Upper lobe of left lung (tissue), 6 donors: ENCODE results near the gene TNS3. TPM values are rescaled to one million over a fixed set of nuclear protein-coding genes. Genes with fewer than 3 reads are reported as not detected.

Experiments
- ATAC-seq, 2 donors: fragments of 200-7000 bp; cut with Tn5 transposase; one replicate each; pipeline ENCODE4 v1.9.1; 2022; ENCODE audit warnings: mild to moderate bottlenecking in 2 of 2, moderate library complexity in 2 of 2; ENCODE audit not compliant: low FRiP score in 2 of 2
- DNase-seq, 2 donors: peaks; one replicate each; pipeline ENCODE4 v3.0.0-alpha.2; 2019 to 2020
- H3K27ac ChIP-seq, 4 donors: fragments of 200-600 bp; sonication (generic); one replicate each; pipeline ENCODE4 v1.5.1; 2016 to 2019
- H3K27me3 ChIP-seq, 4 donors: fragments of 200-600 bp; sonication (generic); one replicate each; pipeline ENCODE4 v1.5.1; 2017 to 2019
- H3K36me3 ChIP-seq, 4 donors: fragments of 200-600 bp; sonication (generic); one replicate each; pipeline ENCODE4 v1.5.1; 2016 to 2019
- H3K4me1 ChIP-seq, 4 donors: fragments of 200-600 bp; sonication (generic); one replicate each; pipeline ENCODE4 v1.5.1; 2018 to 2019
- H3K4me3 ChIP-seq, 4 donors: fragments of 200-600 bp; sonication (generic); one replicate each; pipeline ENCODE4 v1.5.1; 2017 to 2019; ENCODE audit warnings: mild to moderate bottlenecking in 2 of 4, moderate library complexity in 1 of 4
- H3K9me3 ChIP-seq, 4 donors: fragments of 200-600 bp; sonication (generic); one replicate each; pipeline ENCODE4 v1.5.1; 2018 to 2019
- CTCF ChIP-seq, 6 experiments: fragments of 450-650 bp in 4 of 6; fragments of 200-600 bp in 2 of 6; sonication (generic) in 2 of 6; IDR thresholded peaks; one replicate each; pipeline ENCODE4 v1.5.1; 2016 to 2019; ENCODE audit warnings: antibody characterized with exemption in 6 of 6
- EP300 ChIP-seq, 4 donors: sonication (generic); formaldehyde crosslinking; IDR thresholded peaks; one replicate each; pipeline ENCODE4 v1.5.1; 2017; ENCODE audit warnings: antibody characterized with exemption in 4 of 4, control low read depth in 2 of 4
- POLR2A ChIP-seq, 4 donors: fragments of 450-650 bp; IDR thresholded peaks; one replicate each; pipeline ENCODE4 v1.5.1; 2016 to 2017; ENCODE audit warnings: antibody characterized with exemption in 4 of 4, mild to moderate bottlenecking in 2 of 4
- POLR2AphosphoS5 ChIP-seq, 2 donors: sonication (generic); formaldehyde crosslinking; IDR thresholded peaks; one replicate each; pipeline ENCODE4 v1.5.1; 2017; ENCODE audit warnings: antibody characterized with exemption in 2 of 2
- WGBS, 2 donors: methylation state at CpG; one replicate each; pipeline ENCODE4 v1.1.5; 2017 to 2018; 5-methylcytosine and 5-hydroxymethylcytosine counted together
- total RNA-seq, 6 donors: library from RNA; depleted of rRNA in 4 of 6; stranded (reverse); fragments of >200 nt in 4 of 6; gene quantifications; one replicate each; pipeline versions ENCODE4 v1.1.0 to v1.2.1, GENCODE V29; 2016 to 2021
- donor health status: DM: no; HTN: no; CAD: no; lungs with moderate emphysema.
- donor health status: DM: no; HTN: yes; CAD: no; lungs with severe emphysema.

The TNS3 gene
- total RNA-seq, 6 donors from 2014 or later = 90.6 to 266 (median 143) TPM

DNA sequence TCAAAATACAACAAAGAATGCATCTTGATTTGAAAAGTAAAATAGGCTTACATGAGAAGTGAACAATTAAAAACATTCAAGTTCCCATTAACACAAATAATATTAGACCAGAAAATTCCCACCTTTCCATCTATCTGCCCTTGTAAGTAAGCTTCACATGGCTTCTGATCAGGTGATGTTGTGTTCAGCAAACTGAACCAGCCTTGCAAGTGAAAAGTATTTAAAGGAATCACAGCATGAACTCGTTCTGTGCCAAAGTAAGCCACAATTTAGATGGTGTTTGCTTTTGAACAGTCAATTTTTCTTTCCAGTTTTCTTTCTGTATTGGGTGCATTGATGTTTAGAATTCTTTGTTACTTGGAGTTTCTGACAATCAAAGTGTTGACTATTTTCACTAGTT, 347.9 kb downstream of the TNS3 start:
- no peak for ATAC-seq
- Histone ChIP-seq H3K27me3 (no peaks in the 10 kb centered on the region), H3K36me3 (no peaks in the 10 kb centered on the region), H3K27ac (no peak overlapping the region), H3K4me1 (no peaks in the 10 kb centered on the region), H3K4me3 (no peak overlapping the region), H3K9me3 (no peaks in the 10 kb centered on the region)
- DNase-seq = no peak
- WGBS, 2 donors = 57 to 62% methylated on average over 1 of the region's 1 CpG
- TF ChIP-seq POLR2AphosphoS5 (IDR thresholded peaks at IDR 0.05) (no peak), POLR2A (IDR thresholded peaks at IDR 0.05) (no peak), CTCF (IDR thresholded peaks at IDR 0.05) (no peak), EP300 (IDR thresholded peaks at IDR 0.05) (no peak)

DNA sequence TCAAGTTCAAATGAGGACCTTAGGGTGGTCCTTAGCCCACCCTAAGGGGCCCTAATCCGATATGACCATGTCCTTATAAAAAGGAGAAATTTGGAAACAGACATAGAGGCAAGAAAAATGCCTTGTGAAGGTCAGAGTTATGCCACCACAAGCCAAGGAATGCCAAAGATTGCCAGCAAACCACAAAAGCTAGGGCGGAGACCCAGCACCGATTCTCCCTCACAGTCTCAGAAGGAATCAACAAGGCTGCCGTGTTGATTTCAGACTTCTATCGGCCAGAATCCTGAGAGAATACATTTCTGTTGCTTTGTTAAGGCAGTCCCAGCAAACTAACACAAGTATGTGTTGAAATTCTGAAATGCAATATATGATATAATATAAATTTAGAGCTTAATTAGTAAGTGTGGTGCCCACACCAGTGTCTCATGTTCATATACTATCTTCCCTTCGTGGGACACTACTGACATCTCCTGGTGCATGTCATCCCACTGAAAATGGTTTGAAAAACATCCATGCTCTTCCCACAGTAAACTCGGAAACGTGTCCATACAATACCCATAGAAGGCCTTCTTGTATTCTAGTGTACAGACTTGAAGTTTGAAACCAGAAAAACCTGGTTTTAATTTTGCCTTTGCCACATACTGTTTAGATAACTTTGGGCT, 349.0 kb downstream of the TNS3 start:
- no peak for ATAC-seq
- H3K27ac ChIP-seq = no peak overlapping the region
- 71 to 81% methylated on average over 8 of the region's 8 CpGs for WGBS, 2 donors
- no peaks in the 10 kb centered on the region for H3K27me3 ChIP-seq
- no peak for DNase-seq
- H3K4me3 ChIP-seq = no peak overlapping the region
- no peaks in the 10 kb centered on the region for H3K36me3 ChIP-seq
- peaks cover 0 to 1% (median 0%) of the 10 kb centered on the region in 4 donors for H3K4me1 ChIP-seq
- no peak for TF ChIP-seq EP300 (IDR thresholded peaks at IDR 0.05)
- no peak for TF ChIP-seq POLR2A (IDR thresholded peaks at IDR 0.05)
- TF ChIP-seq CTCF (IDR thresholded peaks at IDR 0.05) = no peak
- no peak for TF ChIP-seq POLR2AphosphoS5 (IDR thresholded peaks at IDR 0.05)
- no peaks in the 10 kb centered on the region for H3K9me3 ChIP-seq

DNA sequence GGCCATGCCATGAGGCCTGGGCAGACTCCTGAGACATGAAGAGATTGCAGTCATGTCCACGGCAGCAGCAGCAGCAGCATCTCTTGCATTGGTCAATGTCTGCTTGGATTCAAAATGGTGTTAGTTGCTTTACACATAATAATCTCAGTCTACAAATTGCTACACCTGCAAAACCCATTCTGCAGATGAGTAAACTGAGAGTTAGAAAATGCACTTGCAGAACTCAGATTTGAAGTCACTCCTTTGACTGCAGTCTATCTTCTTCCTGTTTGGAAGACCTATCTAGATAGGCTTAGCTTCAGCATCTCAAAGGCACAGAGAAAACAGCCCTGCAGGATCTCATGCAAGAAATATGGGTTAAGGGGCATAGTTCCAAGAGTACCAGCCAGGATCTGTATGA, 350.3 kb downstream of the TNS3 start:
- no peak for TF ChIP-seq POLR2AphosphoS5 (IDR thresholded peaks at IDR 0.05)
- no peak for TF ChIP-seq EP300 (IDR thresholded peaks at IDR 0.05)
- TF ChIP-seq POLR2A (IDR thresholded peaks at IDR 0.05) = no peak
- TF ChIP-seq CTCF (IDR thresholded peaks at IDR 0.05) = no peak
- WGBS, 2 donors = 89 to 94% methylated on average over 1 of the region's 1 CpG

DNA sequence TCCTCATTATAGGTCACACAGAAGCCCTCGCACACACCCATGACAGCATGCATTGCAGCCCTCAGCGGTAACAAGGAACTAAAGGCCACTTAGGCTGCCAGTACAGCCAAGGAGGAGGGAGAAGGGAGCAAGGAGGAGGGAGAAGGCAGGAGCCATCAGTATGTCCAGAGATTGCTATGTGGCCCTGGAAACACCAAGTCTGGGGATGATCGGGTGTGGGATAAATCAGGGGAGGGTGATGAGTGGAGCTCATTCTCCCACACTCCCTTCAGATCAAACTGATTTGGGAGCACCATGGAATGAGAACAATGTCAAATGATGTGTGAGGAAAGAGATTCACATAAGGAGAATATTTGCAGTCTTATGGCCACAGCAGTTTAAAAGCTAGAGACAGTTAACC, 350.9 kb downstream of the TNS3 start:
- WGBS, 2 donors = 84 to 93% methylated on average over 3 of the region's 3 CpGs
- no peak overlapping the region for H3K4me3 ChIP-seq
- no peak overlapping the region for H3K27ac ChIP-seq
- no peak for DNase-seq
- H3K36me3 ChIP-seq = no peaks in the 10 kb centered on the region
- H3K9me3 ChIP-seq = no peaks in the 10 kb centered on the region
- TF ChIP-seq POLR2A (IDR thresholded peaks at IDR 0.05) (no peak), EP300 (IDR thresholded peaks at IDR 0.05) (no peak), POLR2AphosphoS5 (IDR thresholded peaks at IDR 0.05) (no peak), CTCF (IDR thresholded peaks at IDR 0.05) (no peak)
- H3K27me3 ChIP-seq = no peaks in the 10 kb centered on the region
- peaks cover 0 to 4% (median 0%) of the 10 kb centered on the region in 4 donors for H3K4me1 ChIP-seq
- ATAC-seq = no peak

More for the DNA sequence above, 350.3 kb downstream of the TNS3 start:
- no peaks in the 10 kb centered on the region for H3K27me3 ChIP-seq
- ATAC-seq (no peak), DNase-seq (no peak)
- H3K4me1 ChIP-seq = peaks cover 0 to 4% (median 0%) of the 10 kb centered on the region in 4 donors
- H3K36me3 ChIP-seq = no peaks in the 10 kb centered on the region
- no peaks in the 10 kb centered on the region for H3K9me3 ChIP-seq
- H3K27ac ChIP-seq = no peak overlapping the region
- no peak overlapping the region for H3K4me3 ChIP-seq
